Pancreas (tissue), 10 donors: ENCODE measurements around the gene RAPGEF4. TPM values are rescaled to one million over a fixed set of nuclear protein-coding genes. Genes with fewer than 3 reads are reported as not detected.

Experiments
- ATAC-seq, 4 donors: fragments of 200-7000 bp; cut with Tn5 transposase; one replicate each; pipeline versions ENCODE4 v1.8.0 to v1.9.1; 2020; ENCODE audit warnings: mild to moderate bottlenecking in 4 of 4, moderate library complexity in 4 of 4
- DNase-seq, 6 donors: peaks; one replicate each; pipeline ENCODE4 v3.0.0-alpha.2; 2020
- FAIRE-seq: peaks from 2 replicates; lab custom pipeline; 2012; peaks lifted over from hg19 to GRCh38; lab: Jason Lieb, UNC
- H3K27ac ChIP-seq, 4 donors: fragments of 200-600 bp; sonication (generic); 1 replicate in 3 of 4; 2 replicates in 1 of 4; pipeline versions ENCODE4 v1.5.0 to v1.8.0; 2020
- H3K27me3 ChIP-seq, 4 donors: fragments of 200-600 bp; one replicate each; pipeline ENCODE4 v1.8.0; 2021
- H3K36me3 ChIP-seq, 3 donors: fragments of 200-600 bp; sonication (generic) in 1 of 3; one replicate each; pipeline versions ENCODE4 v1.5.0 to v1.8.0; 2020 to 2021
- H3K4me1 ChIP-seq, 3 donors: fragments of 200-600 bp; one replicate each; pipeline ENCODE4 v1.8.0; 2021
- H3K4me3 ChIP-seq, 4 donors: fragments of 200-600 bp; sonication (generic) in 2 of 4; one replicate each; pipeline versions ENCODE4 v1.5.0 to v1.8.0; 2020 to 2021
- H3K9me3 ChIP-seq, 4 donors: fragments of 200-600 bp; one replicate each; pipeline ENCODE4 v1.8.0; 2021
- CTCF ChIP-seq, 4 donors: fragments of 200-600 bp; sonication (generic) in 3 of 4; IDR thresholded peaks; one replicate each; pipeline versions ENCODE4 v1.5.0 to v1.8.0; 2021; ENCODE audit warnings: antibody characterized with exemption in 4 of 4
- WGBS, 2 donors: extraction: QIAGEN DNeasy Blood & Tissue Kit; methylation state at CpG; one replicate each; pipeline ENCODE4 v1.1.7; 2013; 5-methylcytosine and 5-hydroxymethylcytosine counted together
- intact Hi-C, 3 donors: fragments of 100-400 bp; cut with DNase I; formaldehyde crosslinking; loops; one replicate each; pipeline versions ENCODE4 v1.11.1 to v1.14.2; 2022
- polyA plus RNA-seq, 2 donors: library from polyadenylated mRNA; stranded (reverse); fragments of 200-250 nt; gene quantifications; one replicate each; pipeline ENCODE4 v1.2.3, GENCODE V29; 2013
- total RNA-seq, 6 donors: library from RNA; stranded (reverse); fragmentation: NEBNext Ultra II Directional in 4 of 6; extraction: Animal tissue kit (Norgen Biotek cat#: 25700) in 4 of 6; gene quantifications; one replicate each; pipeline versions ENCODE4 v1.2.1 to v1.2.4, GENCODE V29; 2021 to 2023
- donor health status: healthy with polysubstance abuse.
- donor health status: DM: no; HTN: no; CAD: no; lungs with moderate emphysema.
- donor health status: DM: no; HTN: no; CAD: no.
- donor health status: control.
- donor health status: control.
- donor health status: Bipolar disorder and iron deficiency.
- donor health status: DM: yes; HTN: yes; CAD: no.
- donor health status: DM: no; HTN: no; CAD: no.
- donor health status: DM: no; HTN: no; CAD: no.
- donor health status: DM: yes; HTN: yes; CAD: no.

The RAPGEF4 gene
- total and polyA plus RNA-seq, 8 donors, result 2.1 to 9.0 (median 5.1) TPM

- no peak for TF ChIP-seq CTCF (IDR thresholded peaks at IDR 0.05)
- peaks cover 0 to 3% (median 0%) of the 10 kb centered on the region in 3 donors for H3K4me1 ChIP-seq
- no peak for ATAC-seq
- H3K9me3 ChIP-seq, result no peaks in the 10 kb centered on the region
- H3K4me3 ChIP-seq, result no peak overlapping the region
- no peak overlapping the region for H3K27ac ChIP-seq
- DNase-seq, result no peak
- H3K27me3 ChIP-seq, result no peaks in the 10 kb centered on the region
- no peak for FAIRE-seq
- intact Hi-C loops, result no loop called here
- H3K36me3 ChIP-seq, result no peaks in the 10 kb centered on the region
- 68 to 76% methylated on average over 4 of the region's 4 CpGs for WGBS, 2 donors
Measured at GRCh38 chr2:173056705-173057364, 321.2 kb downstream of the RAPGEF4 start.

GRCh38 chr2:173058097-173058496 is 322.5 kb downstream of the RAPGEF4 start:
- Histone ChIP-seq H3K4me1 (no peaks in the 10 kb centered on the region), H3K9me3 (no peaks in the 10 kb centered on the region), H3K27ac (no peak overlapping the region), H3K27me3 (no peaks in the 10 kb centered on the region), H3K36me3 (no peaks in the 10 kb centered on the region), H3K4me3 (no peak overlapping the region)
- DNase-seq, result no peak
- no peak for TF ChIP-seq CTCF (IDR thresholded peaks at IDR 0.05)
- FAIRE-seq, result no peak
- intact Hi-C loops, result no loop called here
- ATAC-seq, result peak in 1 of 4 donors; percentile 25

- intact Hi-C loops, result no loop called here
- Histone ChIP-seq H3K36me3 (no peaks in the 10 kb centered on the region), H3K4me3 (no peak overlapping the region), H3K27me3 (no peaks in the 10 kb centered on the region), H3K4me1 (no peaks in the 10 kb centered on the region), H3K27ac (no peak overlapping the region), H3K9me3 (no peaks in the 10 kb centered on the region)
- FAIRE-seq (no peak), DNase-seq (no peak), ATAC-seq (peak in 1 of 4 donors; percentile 32)
- no peak for TF ChIP-seq CTCF (IDR thresholded peaks at IDR 0.05)
- WGBS, 2 donors, result 88 to 91% methylated on average over 2 of the region's 2 CpGs
Measured at GRCh38 chr2:173058673-173059072, 323.0 kb downstream of the RAPGEF4 start.

GRCh38 chr2:173059292-173059691 is 323.6 kb downstream of the RAPGEF4 start:
- Histone ChIP-seq H3K4me3 (no peak overlapping the region), H3K4me1 (no peaks in the 10 kb centered on the region), H3K36me3 (no peaks in the 10 kb centered on the region), H3K27ac (no peak overlapping the region), H3K9me3 (no peaks in the 10 kb centered on the region), H3K27me3 (no peaks in the 10 kb centered on the region)
- ATAC-seq (no peak), FAIRE-seq (no peak), DNase-seq (no peak)
- intact Hi-C loops, result no loop called here
- WGBS, 2 donors, result 96 to 98% methylated on average over 3 of the region's 3 CpGs
- no peak for TF ChIP-seq CTCF (IDR thresholded peaks at IDR 0.05)

- FAIRE-seq, result no peak
- Histone ChIP-seq H3K4me3 (no peak overlapping the region), H3K36me3 (no peaks in the 10 kb centered on the region), H3K27ac (peak overlapping the region in 1 of 4 donors; percentile 7), H3K4me1 (no peaks in the 10 kb centered on the region), H3K27me3 (no peaks in the 10 kb centered on the region), H3K9me3 (no peaks in the 10 kb centered on the region)
- DNase-seq, result no peak
- ATAC-seq, result peak in 2 of 4 donors; percentile 60 to 62
- no peak for TF ChIP-seq CTCF (IDR thresholded peaks at IDR 0.05)
- intact Hi-C loops, result no loop called here
- 50% methylated on average over 5 of the region's 5 CpGs for WGBS, 2 donors
Measured at GRCh38 chr2:173059971-173060461, 324.4 kb downstream of the RAPGEF4 start.
